Hippocampal formation (tissue), 2 donors: Measurements from ENCODE around the gene IL18BP.

Experiments
- DNase-seq, 2 donors: peaks; one replicate each; lab custom pipeline; 2025; lab: John Stamatoyannopoulos, UW

The IL18BP gene

DNA sequence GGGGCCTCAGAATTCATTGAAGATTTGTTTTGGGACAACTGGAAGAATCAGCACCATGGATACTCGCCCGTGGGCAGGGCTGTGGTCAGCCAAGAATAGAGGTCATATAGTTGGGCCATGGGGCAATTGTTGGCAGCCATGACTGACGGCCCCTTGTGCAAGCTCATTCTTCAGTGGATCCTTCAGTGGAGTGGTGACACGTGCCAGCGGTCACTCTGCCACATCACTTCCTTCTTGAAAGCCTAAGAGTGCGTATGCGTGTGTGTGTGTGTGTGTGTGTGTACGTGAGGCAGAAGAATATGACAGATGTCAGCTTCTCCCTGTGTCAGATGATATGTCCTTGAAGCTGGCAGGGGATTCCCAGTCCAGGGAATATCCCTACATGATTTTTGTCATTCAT, 1.8 kb upstream of the IL18BP start:
- no peak for DNase-seq

DNA sequence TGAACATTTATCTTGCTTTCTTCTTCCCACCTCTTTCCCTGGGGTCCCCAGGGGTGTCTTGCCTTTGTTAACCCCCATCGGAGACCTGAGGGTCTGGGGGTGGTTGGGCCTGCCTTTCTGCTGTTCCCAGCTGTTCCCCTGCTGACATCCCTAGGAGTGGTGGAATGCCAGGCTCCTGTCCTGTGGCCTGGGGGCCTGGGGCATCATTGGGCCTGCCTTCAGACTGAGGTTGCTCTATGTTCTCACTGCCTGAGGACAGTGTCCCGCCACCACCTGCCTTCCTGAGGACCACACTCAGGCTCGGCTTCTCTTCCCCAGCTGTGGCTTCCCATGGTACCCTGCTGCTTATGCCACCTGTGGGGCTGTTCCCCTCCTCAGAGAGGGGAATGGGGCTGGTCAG, 1.1 kb upstream of the IL18BP start:
- no peak for DNase-seq

DNA sequence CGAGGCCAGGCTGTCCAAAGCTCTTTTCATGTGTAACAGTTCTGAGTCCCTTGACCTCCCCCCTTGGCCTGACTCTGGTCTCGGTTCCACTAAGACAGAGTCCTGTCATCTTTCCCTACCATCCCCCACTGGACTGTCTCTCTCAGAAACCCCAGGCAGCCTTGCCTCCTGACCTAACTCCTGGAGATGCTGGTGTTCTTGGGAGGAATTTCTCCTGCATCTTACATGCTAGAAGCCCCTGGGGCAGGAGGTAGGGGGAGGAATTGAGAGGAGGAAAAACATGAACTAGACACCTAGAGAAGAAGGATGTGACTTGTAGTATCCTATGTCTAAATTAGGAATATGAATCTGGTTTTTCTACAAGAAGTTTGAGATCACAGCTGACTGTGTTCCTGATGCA, 648 bp upstream of the IL18BP start:
- no peak for DNase-seq

DNA sequence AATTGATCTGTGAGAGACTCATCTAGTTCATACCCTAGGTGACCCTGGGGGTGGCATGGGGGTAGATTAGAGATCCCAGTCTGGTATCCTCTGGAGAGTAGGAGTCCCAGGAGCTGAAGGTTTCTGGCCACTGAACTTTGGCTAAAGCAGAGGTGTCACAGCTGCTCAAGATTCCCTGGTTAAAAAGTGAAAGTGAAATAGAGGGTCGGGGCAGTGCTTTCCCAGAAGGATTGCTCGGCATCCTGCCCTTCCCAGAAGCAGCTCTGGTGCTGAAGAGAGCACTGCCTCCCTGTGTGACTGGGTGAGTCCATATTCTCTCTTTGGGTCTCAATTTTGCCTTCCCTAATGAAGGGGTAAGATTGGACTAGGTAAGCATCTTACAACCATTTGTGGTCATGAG, 653 bp downstream of the IL18BP start:
- DNase-seq: no peak

DNA sequence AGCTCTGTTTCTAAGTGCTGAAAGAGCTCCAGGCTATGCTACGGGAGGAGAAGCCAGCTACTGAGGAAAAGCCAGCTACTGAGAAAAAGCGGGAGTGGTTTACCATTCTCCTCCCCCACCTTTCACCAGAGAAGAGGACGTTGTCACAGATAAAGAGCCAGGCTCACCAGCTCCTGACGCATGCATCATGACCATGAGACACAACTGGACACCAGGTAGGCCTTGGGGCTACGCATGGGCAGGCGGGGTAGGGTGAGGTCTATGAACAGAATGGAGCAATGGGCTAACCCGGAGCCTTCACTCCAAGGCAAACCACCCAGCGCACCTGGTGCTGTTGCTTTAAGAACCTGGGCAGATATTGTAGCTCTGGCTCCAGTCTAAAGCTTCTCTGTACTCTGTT, 1.1 kb downstream of the IL18BP start:
- no peak for DNase-seq

DNA sequence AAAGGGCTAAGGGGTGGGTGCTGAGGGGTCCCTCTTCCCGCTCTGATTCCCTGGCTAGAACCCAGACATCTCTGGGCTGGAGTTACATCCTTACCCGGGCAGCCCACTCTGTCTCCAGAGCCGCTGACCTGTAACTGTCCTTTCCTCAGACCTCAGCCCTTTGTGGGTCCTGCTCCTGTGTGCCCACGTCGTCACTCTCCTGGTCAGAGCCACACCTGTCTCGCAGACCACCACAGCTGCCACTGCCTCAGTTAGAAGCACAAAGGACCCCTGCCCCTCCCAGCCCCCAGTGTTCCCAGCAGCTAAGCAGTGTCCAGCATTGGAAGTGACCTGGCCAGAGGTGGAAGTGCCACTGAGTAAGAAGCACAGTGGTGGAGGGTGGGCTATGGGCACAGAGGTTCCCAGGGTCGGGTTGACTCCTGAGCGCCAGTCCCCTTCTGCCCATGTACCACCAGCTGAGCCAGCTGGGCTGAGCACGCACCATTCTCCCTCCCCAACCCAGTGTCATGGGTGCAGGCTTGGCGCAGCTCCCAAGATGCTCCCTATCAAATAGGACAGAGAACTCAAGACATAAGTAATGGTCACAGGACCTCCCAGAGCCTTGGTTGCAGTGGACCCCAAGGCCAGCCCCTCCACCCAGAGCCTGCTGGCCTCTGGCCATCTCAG, 1.6 kb downstream of the IL18BP start:
- no peak for DNase-seq

DNA sequence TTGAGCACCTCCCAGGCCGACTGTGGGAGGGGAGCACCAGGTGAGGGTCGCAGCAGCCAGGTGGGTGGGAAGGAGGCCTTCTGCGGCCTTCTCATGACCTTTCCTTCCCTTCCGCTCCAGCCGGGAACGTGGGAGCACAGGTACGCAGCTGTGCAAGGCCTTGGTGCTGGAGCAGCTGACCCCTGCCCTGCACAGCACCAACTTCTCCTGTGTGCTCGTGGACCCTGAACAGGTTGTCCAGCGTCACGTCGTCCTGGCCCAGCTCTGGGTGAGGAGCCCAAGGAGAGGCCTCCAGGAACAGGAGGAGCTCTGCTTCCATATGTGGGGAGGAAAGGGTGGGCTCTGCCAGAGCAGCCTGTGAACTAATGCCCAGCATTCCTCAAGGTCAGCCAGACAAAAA, 2.6 kb downstream of the IL18BP start:
- DNase-seq: no peak

DNA sequence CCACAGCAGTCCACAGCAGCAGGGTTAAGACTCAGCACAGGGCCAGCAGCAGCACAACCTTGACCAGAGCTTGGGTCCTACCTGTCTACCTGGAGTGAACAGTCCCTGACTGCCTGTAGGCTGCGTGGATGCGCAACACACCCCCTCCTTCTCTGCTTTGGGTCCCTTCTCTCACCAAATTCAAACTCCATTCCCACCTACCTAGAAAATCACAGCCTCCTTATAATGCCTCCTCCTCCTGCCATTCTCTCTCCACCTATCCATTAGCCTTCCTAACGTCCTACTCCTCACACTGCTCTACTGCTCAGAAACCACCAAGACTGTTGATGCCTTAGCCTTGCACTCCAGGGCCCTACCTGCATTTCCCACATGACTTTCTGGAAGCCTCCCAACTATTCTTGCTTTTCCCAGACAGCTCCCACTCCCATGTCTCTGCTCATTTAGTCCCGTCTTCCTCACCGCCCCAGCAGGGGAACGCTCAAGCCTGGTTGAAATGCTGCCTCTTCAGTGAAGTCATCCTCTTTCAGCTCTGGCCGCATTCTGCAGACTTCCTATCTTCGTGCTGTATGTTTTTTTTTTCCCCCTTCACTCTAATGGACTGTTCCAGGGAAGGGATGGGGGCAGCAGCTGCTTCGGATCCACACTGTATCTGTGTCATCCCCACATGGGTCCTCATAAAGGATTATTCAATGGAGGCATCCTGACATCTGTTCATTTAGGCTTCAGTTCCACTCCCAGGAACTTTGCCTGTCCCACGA, 3.3 kb downstream of the IL18BP start:
- no peak for DNase-seq

DNA sequence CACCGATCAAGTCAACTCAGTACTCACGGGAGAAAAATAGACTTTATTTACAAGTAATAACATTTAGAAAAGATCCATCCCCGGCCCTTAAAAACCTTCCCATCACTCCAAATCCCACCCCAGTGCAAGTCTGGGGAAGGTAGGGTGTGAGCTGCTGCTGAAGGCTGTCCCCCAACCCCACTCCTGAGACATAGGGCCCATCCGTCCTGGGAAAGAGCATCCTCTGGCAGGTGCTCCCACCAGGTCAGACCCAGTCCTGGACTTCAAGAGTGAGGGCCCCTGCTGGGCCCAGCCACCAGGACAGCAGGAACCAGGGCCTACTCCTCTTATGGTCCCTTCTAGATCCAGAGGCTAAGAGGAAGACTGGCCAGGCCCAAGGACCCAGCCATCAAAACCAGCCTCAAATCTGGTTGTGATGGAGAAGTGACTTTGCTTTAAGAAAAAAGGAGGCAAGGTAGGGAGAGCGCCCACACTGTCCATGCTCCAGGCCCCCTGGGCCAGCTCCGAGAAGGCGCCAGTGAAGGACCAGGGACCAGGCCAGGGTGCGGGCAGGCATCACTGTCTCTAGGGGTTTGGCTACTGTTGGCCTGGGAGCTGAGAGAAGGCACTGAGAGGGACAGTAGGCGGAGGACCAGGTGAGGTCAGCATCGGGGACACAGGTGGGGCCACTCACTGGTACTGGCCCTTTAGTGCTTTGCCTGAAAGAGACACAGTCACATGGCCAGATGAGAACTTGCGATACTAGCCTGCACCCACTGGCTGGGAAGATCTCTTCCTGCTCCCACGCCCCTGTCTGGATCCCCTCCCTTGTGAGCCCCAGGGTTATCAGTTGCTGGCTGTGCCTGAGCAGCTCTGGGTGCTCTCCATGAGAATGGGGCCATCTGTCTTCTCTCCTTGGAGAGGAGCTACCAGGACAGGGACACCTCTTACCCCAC, 4.4 kb downstream of the IL18BP start:
- DNase-seq: no peak

DNA sequence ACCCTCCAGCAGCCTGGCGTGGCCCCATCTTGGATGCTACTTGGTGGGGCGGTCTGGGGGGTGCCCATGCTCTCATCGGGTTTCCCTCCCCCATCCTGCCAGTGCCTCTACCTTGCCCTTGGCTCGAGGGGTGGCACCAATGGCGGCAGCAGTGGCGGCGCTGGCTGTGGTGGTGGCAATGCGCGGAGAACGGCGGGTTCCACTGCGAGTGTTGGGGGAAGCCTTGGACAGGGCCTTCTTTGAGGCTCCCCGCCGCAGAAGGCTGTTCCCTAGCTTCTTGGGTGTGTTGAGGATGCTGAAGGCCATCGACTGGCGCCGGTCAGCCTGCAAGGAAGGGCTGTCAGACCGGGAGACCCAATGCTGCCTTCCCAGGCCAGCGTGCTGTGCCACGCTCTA, 5.1 kb downstream of the IL18BP start:
- no peak for DNase-seq

DNA sequence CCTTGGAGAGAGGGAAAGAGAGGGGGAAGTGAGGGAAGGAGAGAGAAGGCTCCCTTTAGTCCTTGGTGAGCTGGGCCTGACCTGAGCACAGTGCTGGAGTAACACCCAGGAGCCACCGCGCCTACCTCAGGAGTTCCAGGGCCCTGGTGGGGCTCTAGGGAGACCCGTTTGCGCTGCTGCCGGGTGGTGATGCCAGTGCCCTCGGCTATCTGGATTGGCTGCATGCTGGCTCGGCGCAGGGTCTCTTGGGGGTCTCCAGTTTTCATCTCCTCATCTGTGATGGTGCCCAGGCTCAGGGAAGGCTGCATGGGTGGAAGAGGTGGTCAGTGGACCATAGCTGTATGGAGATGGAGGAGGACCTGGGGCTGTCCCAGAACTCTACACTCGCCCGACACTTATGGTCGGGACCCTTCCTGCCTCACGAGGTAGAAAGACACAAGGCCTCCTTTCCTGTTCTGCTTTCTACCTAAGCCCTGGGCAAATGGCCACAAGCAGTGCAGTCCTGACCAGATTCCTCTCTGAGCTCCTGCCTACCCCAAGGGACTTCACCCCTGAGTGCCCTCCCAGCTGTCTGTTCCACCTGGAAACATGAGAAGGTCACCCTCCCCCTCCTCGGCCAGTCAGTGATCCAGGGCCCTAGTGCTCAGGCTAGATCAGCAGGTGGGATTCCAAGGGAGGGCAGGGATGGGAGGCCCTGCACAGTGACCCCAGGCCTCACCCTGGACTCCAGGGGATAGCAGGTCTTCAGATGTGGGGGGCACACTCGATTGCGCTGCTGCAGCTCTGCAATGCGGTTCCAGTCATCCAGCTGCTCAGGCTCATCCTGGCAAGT, 6.0 kb downstream of the IL18BP start:
- DNase-seq: no peak

DNA sequence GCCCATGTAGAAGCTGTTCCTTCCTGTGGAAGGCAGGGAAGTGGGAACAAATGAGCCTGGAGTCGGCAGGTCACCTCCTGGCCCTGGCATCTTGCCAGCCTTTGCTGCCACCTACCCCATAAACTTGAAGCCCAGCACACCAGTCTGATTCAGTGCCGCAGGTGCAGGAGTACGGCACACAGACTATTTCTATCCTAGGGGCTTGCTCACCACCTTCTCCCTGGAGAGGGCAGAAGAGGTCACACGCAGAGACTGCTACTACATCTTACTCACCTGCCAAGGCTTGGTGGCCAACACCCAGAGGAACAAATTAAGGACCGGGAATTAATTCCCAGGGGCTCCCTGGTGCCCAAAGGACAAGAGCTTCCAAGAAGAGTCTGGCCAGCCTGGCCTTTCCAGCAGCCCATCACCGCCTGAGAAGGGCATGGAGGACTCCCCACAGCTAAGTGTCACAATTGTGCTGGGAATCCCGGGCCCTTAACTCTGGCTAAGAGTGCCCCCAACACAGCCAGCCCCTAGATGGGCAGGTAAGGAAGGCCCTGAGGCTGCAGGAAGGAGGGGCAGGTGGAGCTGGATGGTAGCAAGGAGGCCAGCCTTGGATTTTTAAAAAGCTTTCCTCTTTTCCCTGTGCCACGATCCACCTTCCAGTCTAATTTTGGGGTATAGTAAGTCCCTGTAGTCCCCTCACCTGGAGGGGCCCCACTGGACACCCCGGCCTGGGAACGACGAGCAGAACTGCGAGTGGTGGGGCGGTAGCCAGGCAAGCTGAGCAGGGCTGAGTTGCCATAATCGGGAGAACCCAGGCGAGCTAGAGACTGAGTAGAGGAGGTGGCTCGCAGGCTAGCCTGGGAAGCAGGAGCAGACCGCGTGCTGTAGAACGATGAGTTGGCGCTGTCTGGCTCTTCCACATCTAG, 6.9 kb downstream of the IL18BP start:
- DNase-seq: no peak

DNA sequence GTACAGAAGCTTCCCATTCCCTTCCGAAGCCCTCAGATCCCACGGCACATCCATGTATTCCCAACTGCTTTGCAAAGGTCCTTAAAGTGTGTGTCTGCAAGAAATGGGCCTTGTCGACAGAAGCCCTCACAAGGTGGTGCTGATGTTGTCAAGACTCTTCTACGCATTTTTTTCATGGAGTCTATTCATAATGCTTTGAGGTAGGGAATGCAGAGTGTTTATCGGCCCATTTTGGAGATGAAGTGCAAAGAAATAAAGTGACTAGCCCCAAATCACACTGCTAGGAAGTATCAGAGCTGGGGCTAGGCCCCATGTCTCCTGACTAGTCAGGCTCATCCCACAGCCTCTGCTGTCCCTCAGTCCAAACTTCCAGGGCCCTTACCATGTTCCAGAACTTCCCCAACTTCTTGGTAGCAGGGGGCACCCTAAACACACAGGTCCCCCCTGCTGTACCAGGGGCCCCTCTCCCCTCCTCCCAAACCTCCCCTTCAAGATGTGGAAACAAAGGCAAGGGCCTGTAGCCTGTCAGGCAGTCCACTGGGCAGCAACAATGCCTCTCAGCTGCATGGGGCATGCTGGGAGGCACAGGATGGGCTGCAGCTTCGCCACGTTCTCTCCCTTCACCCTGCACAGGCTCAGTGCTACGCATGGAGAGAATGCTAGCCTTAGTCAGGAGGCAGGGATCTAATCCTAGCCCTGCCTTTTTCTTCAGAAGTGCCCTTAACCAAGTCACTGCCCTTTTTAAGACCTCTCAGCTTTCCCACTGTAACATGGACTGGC, 7.8 kb downstream of the IL18BP start:
- DNase-seq: no peak

DNA sequence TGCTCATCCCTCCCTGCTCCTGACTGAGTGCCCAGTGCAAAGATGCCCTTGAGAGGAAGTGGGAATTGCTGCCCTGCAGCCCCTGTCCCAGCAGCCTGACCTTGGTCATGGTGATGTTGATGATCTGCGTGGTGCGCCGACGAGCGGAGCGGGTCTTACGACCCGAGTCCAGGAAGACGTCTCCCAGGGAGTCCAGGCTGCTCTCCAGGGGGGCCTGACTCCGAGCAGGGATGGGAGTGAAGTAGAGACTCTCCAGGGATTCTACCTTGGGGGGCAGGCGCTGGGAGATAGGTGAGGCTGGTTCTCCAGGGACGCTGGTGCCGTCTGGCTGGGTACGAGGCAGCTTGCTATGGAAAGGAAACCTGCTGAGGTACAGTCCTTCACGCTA, 8.4 kb downstream of the IL18BP start:
- no peak for DNase-seq

DNA sequence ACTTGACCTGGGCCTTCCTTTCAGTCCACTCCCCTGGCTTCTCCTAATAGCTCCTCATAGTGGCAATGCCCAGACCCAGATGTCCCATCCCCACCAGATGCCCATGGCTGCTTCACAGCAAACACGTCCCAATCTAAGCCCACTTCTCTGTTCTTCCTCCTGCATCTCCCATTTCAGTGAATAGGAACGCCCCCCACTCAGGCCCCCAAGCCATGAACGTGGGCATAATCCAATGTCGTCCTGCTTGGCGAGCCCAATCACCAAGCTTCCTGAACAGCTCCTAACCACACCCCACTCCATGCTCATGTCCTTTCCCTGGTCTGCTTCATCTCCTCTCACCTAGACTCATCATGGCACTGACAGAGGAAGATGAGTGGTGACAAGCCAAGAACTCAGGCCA, 8.9 kb downstream of the IL18BP start:
- no peak for DNase-seq

DNA sequence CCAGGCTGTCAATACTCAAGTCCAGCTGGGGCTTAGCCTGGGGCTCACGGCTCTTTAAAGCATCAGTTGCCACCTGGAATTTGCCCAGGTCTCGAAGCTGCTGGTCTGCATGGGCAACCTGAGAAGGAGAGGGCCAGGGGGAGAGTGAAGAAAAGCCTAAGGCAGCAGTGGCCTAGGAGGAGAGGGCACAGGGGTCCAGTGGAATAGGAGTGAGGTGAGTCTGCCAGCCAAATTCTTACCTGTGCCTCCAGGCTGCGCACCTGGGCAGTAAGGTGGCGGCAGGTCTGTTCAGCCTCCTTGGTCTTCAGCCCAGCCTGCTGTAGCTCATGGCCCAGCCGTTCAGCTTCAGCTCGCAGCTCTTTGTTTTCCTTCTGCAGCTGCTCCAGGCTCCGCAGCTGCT, 10.0 kb downstream of the IL18BP start:
- DNase-seq: no peak

DNA sequence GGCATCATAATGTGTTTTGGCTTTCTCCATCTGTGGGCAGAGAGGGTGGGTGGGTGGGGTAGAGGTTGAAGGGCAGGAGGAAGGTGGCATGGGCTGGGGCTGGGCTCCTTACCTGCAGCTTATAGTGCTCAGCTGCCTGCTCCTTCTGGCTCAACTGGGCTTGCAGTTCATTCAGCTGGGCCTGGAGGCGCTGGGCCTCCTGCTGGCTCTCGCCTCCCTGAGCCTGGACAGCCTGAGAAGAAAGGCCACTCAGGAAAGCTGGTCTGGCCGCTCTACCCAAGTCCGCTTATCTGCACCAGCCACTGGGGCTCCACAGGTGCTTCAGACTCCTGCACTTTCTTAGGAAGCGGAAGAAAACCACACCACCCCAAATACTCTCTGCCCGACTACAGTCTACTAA, 10.4 kb downstream of the IL18BP start:
- DNase-seq: no peak

DNA sequence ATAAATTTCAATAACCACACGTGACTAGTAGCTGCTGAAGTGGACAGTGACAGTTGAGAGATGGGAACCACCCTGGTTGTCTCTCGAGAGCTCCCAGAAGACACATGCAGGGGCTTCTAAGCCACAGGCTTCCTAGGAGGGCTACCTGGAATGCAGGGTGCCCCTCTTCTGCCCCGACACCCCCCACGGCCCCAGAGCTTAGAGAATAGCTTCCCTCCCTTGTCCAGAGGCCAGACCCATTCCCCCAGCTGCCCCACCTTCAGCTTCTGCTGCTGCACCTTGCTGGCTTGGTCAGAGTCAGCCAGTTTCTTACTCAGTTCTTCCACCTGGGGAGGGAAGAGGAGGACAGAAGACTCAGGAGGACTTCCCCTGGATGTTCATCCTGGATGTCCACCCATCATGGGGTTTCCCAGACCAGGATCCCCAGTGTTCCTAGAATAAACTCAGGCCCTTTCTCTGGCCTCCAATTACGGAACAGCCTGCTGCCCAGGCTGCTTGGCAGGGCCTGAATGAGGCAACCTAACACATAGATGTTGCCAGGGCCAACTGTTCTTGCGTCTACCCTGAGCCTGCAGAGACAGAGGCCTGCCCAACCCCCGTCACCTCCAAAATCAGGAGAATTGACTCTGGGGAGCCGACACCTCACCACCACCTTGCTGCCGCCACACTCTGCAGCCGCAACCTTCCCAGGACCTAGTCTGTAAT, 12.0 kb downstream of the IL18BP start:
- DNase-seq: peak in 1 of 2 donors; percentile 21

DNA sequence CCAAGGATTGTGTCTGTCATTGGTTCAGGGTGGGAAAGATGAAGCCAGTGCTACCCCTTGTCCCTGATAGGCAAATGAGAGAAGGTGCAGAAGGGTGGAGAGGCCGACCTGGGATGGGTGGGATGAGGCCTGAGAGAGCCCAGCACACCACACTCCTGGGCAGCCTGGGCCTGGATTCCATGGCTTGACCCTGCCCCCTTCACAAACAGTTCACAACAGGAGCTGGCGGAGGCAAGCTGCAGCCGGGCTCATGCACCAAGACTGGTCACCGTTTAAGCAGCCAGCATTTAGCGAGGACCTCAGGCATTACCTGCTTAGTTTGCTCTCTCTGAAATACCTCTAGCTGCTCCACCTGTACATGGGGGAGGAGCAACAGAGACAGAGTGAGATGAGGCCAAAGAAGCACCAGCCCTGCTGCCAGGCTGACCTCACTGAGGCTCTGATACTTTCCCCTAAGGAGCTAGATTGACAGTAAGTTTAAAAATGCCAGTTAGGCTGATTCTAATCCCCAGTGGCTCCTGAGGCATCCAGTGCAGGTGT, 13.5 kb downstream of the IL18BP start:
- DNase-seq: no peak
